ENCODE measurements around the gene TMPRSS3.

GRCh38 chr21:42435401-42435800 lies 39.5 kb upstream of the TMPRSS3 start:
- TF ChIP-seq CTCF (IDR thresholded peaks at IDR 0.05) (no peak), POLR2AphosphoS5 (IDR thresholded peaks at IDR 0.05) (no peak), POLR2A (IDR thresholded peaks at IDR 0.05) (no peak)
